GM19099 (cell line): ENCODE results near the gene GRM5.

Source experiments
- POLR2A ChIP-seq: IDR thresholded peaks from 3 replicates; pipeline ENCODE4 v1.6.1; 2011; ENCODE audit warnings: low read depth; ENCODE audit not compliant: insufficient read length; ENCODE audit errors: extremely low read depth

Gene GRM5

GRCh38 chr11:88819616-88820015 is 246.2 kb downstream of the GRM5 start:
- TF ChIP-seq POLR2A: no peak

GRCh38 chr11:88818978-88819377 is 246.8 kb downstream of the GRM5 start:
- TF ChIP-seq POLR2A: no peak

DNA sequence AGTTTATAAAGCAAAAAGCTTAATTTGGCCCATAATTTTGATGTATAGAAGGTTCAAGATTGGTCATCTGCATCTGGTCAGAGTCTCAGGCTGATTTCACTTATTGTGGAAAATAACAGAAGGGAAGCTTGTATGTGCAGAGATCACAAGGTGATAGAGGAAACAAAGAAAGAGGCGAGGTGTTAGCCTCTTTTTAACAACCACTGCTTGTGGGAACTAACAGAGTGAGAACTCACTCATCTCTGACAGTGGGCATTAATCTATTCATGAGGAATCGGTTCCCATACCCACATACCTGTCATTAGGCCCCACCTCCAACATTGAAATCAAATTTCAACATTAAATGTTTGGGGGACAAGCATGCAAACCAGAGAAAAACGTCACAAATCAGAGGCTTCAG is 250.3 kb downstream of the GRM5 start:
- no peak for TF ChIP-seq POLR2A

- no peak for TF ChIP-seq POLR2A
Measured at GRCh38 chr11:88814076-88814475, 251.7 kb downstream of the GRM5 start.

GRCh38 chr11:88813233-88813915 is 252.4 kb downstream of the GRM5 start:
- TF ChIP-seq POLR2A: no peak

DNA sequence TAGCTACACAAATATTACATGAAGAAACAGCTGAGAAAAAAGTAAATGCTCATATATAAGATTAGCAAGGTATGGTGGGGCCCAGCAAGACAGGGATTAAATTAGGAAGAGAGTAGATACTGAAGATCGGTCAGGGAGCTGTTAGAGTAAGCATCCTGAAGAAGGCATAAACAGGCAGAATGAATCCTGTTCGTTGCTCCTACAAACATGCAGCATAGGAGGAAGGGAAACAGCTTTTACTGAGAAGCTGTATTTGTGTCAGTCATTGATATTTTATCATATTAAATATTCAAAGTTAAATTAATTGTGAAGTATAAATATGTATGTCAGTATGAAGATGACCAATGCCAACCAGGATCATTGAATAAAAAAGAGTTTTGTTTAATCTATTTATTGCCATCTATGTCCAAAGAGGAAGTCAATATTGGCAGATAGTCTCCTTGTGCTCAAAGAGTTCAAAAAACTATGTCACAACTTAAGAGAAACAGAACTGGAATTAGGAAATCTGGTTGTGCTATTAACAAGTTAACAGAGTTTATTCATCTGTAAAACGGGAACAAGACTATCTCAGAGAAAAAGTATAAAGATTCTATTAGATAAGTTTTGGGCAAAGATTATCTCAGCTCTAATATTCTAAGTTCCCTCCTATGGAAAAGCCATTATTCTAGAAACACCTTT is 255.2 kb downstream of the GRM5 start:
- no peak for TF ChIP-seq POLR2A

GRCh38 chr11:88809126-88809525 is 256.7 kb downstream of the GRM5 start:
- no peak for TF ChIP-seq POLR2A

DNA sequence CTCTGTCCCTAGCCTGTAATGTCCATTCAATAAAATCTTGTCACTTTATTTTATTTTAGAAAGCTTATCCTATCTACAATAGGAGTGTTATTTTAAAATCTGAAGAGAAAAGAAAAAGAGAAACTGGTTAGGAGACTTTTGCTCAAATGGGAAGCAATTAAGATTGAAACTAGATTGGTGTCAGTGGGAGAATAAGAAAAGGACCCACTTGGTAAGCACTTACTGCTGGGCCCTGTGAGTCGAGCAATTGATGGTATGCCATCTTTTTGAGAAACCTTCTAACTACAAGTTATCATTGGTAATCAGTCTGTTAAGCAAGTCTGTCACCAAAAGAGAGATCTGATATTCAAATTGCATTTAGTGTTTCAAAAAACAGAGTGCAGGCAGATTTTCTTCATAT is 258.4 kb downstream of the GRM5 start:
- no peak for TF ChIP-seq POLR2A

GRCh38 chr11:88806410-88806809 is 259.4 kb downstream of the GRM5 start:
- no peak for TF ChIP-seq POLR2A

GRCh38 chr11:88801484-88802123 is 264.2 kb downstream of the GRM5 start:
- no peak for TF ChIP-seq POLR2A

GRCh38 chr11:88799771-88800500 is 265.8 kb downstream of the GRM5 start:
- TF ChIP-seq POLR2A: no peak

GRCh38 chr11:88790182-88790581 is 275.6 kb downstream of the GRM5 start:
- TF ChIP-seq POLR2A: no peak

DNA sequence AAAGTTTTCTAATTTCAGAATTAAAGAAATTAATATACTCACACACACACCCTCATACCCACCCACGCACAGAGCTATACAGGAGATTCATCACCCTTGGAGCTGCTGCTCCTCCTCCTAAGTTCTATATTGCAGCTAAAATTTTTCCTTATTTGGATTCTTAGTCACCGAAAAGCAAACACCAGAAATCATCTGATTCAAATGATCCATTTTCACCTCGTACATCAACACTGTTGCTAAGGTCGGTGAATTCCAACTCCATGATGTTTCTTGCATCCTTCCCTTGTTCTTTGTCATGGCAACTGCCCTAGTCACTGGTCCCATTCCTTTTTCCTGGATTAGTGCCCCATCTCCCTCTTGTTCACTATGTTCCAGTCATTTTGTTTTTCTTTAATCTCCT is 286.2 kb downstream of the GRM5 start:
- TF ChIP-seq POLR2A: no peak

DNA sequence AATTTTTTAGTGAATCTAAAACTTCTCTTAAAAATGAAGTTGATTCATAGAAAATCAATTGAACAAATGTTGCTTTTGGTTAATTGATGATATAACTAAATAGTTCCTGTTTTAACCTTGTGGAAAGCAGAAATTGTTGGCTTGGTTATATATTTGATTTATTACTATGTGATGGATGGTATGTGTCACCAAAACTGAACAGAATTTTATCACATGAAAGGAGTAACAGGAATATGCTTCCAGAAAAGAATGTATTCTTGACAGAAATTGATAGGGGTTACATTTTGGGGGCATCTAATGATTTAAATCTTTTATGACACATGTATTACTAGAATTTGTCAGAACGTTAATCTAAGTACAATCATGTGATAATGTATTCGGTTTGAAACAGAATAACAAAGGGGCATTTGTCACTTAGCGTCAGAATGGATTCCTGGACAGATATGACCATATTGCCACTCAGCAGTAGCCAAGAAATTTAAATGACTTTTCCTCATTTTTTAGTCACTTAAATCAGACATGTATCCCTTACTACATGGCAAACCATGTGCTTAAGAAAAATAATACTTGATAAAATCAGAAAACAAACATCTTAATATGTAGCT is 295.2 kb downstream of the GRM5 start:
- TF ChIP-seq POLR2A: no peak

- no peak for TF ChIP-seq POLR2A
Measured at GRCh38 chr11:88744140-88744539, 321.6 kb downstream of the GRM5 start.

DNA sequence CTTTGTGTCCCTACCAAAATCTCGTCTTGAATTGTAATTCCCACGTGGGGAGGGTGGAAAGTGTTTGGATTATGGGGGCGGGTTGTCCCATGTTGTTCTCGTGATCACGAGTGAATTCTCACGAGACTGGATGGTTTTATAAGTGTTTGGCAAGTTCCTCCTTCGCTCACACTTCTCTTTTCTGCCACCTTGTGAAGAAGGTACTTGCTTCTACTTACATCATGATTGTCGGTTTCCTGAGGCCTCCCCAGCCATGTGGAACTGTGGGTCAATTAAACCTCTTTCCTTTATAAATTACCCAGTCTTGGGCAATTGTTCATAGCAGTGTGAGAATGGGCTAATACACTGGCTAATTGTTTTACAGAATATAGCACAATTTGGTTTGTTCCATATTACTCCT is 326.3 kb downstream of the GRM5 start:
- TF ChIP-seq POLR2A: no peak

DNA sequence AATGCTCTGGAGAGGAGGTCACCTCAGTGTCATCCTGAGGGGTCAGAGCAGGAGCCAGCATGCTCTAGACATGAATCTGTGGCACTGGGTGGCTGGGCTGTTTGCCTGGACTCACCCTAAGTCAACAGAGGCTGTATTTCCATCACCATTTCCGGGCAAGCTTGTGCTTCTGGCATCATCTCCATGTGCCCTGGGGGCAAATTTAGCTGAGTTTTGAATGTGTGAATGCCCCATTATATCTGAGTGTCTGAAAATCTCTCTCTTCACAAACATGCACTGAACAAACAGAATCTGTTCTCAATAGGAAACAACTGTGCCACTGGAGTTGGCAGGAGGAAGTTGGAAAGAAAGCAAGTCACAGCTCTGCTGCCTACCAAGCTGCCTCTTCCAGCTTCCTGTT is 356.2 kb downstream of the GRM5 start:
- TF ChIP-seq POLR2A: no peak
